Gastrocnemius medialis (tissue), 4 donors: ENCODE results near the gene TBKBP1.

Experiments used
- CTCF ChIP-seq, 5 experiments: fragments of 450-650 bp in 3 of 5; fragments of 200-600 bp in 2 of 5; sonication (generic) in 2 of 5; IDR thresholded peaks in 4 of 5; conservative IDR thresholded peaks in 1 of 5; 1 replicate in 4 of 5; 2 replicates in 1 of 5; pipeline ENCODE4 v1.5.1; 2016 to 2019; ENCODE audit warnings: antibody characterized with exemption in 5 of 5, mild to moderate bottlenecking in 3 of 5, moderate library complexity in 3 of 5
- POLR2A ChIP-seq, 2 donors: fragments of 450-650 bp; IDR thresholded peaks; one replicate each; pipeline ENCODE4 v1.6.1; 2017; ENCODE audit warnings: antibody characterized with exemption in 2 of 2, mild to moderate bottlenecking in 2 of 2, moderate library complexity in 2 of 2

- TF ChIP-seq CTCF (IDR thresholded peaks at IDR 0.05 in 4 of 5, conservative IDR thresholded peaks at IDR 0.05 in 1 of 5) = no peak
- no peak for TF ChIP-seq POLR2A (IDR thresholded peaks at IDR 0.05)
Measured at GRCh38 chr17:47717979-47718621, 24.1 kb downstream of the TBKBP1 start.
